OCI-LY7 (cell line): Measurements from ENCODE around the gene YBX2. TPM values are rescaled to one million over a fixed set of nuclear protein-coding genes. Genes with fewer than 3 reads are reported as not detected.
"Not testable (repeated sequence)": the region's sequence is repeated elsewhere in the genome, so short reads cannot be mapped to it uniquely, and the experiment has no call there.

ENCODE experiments used
- BruUV-seq: library from RNA; stranded (reverse); fragments of 400-500 nt; replicated peaks from 2 replicates; lab custom pipeline; 2021; lab: Mats Ljungman, UMichigan
- CTCF ChIA-PET: fragments of 300-600 bp; sonication (Branson Sonifier 250); formaldehyde crosslinking; loops from one replicate; lab custom pipeline; 2022; ENCODE audit warnings: antibody characterized with exemption; ENCODE audit not compliant: unreplicated experiment; lab: Charles Lee
- POLR2A ChIA-PET: fragments of 300-600 bp; sonication (Branson Sonifier 250); formaldehyde crosslinking; loops from one replicate; lab custom pipeline; 2022; ENCODE audit warnings: antibody characterized with exemption; lab: Charles Lee
- DNase-seq: peaks from one replicate; pipeline ENCODE4 v3.0.0-alpha.2; 2015; ENCODE audit warnings: low spot score
- H2AFZ ChIP-seq: fragments of 200-600 bp; sonication (generic), shearing (Covaris generic); 2 replicates; pipeline ENCODE4 v1.6.1; 2014; ENCODE audit warnings: mild to moderate bottlenecking, antibody characterized with exemption, low read length, moderate library complexity
- H3K27ac ChIP-seq: fragments of 200-600 bp; sonication (generic); 2 replicates; pipeline ENCODE4 v1.5.1; 2014; ENCODE audit warnings: mixed run types, low read depth, mild to moderate bottlenecking, moderate library complexity, low read length, inconsistent platforms; ENCODE audit not compliant: poor library complexity, severe bottlenecking
- H3K36me3 ChIP-seq: fragments of 200-600 bp; sonication (generic); 2 replicates; pipeline ENCODE4 v1.6.1; 2014; ENCODE audit warnings: mild to moderate bottlenecking, antibody characterized with exemption, low read length, moderate library complexity, mixed read lengths; ENCODE audit not compliant: insufficient read depth
- H3K4me1 ChIP-seq: fragments of 200-600 bp; sonication (generic); 2 replicates; pipeline ENCODE4 v1.5.1; 2014; ENCODE audit warnings: mild to moderate bottlenecking, low read length; ENCODE audit not compliant: insufficient read depth, poor library complexity, severe bottlenecking
- H3K4me2 ChIP-seq: fragments of 200-600 bp; sonication (generic); 2 replicates; pipeline ENCODE4 v1.6.1; 2014; ENCODE audit warnings: mild to moderate bottlenecking, low read length
- H3K4me3 ChIP-seq: fragments of 200-600 bp; sonication (generic); 2 replicates; pipeline ENCODE4 v1.5.1; 2014; ENCODE audit warnings: mild to moderate bottlenecking, low read depth, low read length; ENCODE audit not compliant: poor library complexity, severe bottlenecking
- H3K79me2 ChIP-seq: fragments of 200-600 bp; sonication (generic); 2 replicates; pipeline ENCODE4 v1.6.1; 2016; ENCODE audit warnings: low read depth, mild to moderate bottlenecking, low read length, moderate library complexity, mixed read lengths; ENCODE audit not compliant: insufficient read depth
- H3K9me2 ChIP-seq: fragments of 200-600 bp; sonication (generic); 2 replicates; pipeline ENCODE4 v1.6.1; 2016; ENCODE audit warnings: mild to moderate bottlenecking, low read length, mixed read lengths; ENCODE audit not compliant: insufficient read depth
- H3K9me3 ChIP-seq: fragments of 200-600 bp; sonication (generic); 2 replicates; pipeline ENCODE4 v1.6.1; 2014; ENCODE audit warnings: mild to moderate bottlenecking, mixed run types, low read length, mixed read lengths
- H4K20me1 ChIP-seq: fragments of 200-600 bp; sonication (generic); 2 replicates; pipeline ENCODE4 v1.6.1; 2014; ENCODE audit warnings: mild to moderate bottlenecking, antibody characterized with exemption, low read length, moderate library complexity, mixed read lengths; ENCODE audit not compliant: insufficient read depth
- CTCF ChIP-seq: fragments of 200-600 bp; sonication (generic); conservative IDR thresholded peaks from 2 replicates; pipeline ENCODE4 v1.5.1; 2014; ENCODE audit warnings: mild to moderate bottlenecking, antibody characterized with exemption, low read length, moderate library complexity, mixed read lengths
- EZH2phosphoT487 ChIP-seq: fragments of 200-600 bp; sonication (generic); IDR thresholded peaks from 2 replicates; pipeline ENCODE4 v1.6.1; 2018; ENCODE audit warnings: low read depth, borderline replicate concordance, mild to moderate bottlenecking, mixed run types, antibody characterized with exemption, low read length, moderate library complexity, mixed read lengths
- intact Hi-C: fragments of 100-400 bp; cut with micrococcal nuclease; formaldehyde crosslinking; loops from one replicate; pipeline ENCODE4 v1.10.0; 2022; ENCODE audit not compliant: unreplicated experiment
- total RNA-seq, 2 experiments: library from RNA; depleted of rRNA in 1 of 2; stranded (reverse); fragments of >200 nt in 1 of 2; shearing (Covaris generic) in 1 of 2; gene quantifications; 2 replicates each; pipeline ENCODE4 v1.2.3, GENCODE V29; 2014 to 2022

Gene YBX2
- total RNA-seq, 2 experiments from 2014 or later, result 6.7 to 9.8 TPM

GRCh38 chr17:7249214-7249613 is 45.2 kb downstream of the YBX2 start:
- no peak overlapping the region for H2AFZ ChIP-seq
- peaks cover 26% of the 10 kb centered on the region for H3K4me1 ChIP-seq
- H3K4me3 ChIP-seq, result peak overlapping the region; percentile 83
- H3K9me3 ChIP-seq, result no peaks in the 10 kb centered on the region
- no peak for DNase-seq
- H4K20me1 ChIP-seq, result peaks cover 18% of the 10 kb centered on the region
- ChIA-PET POLR2A (interaction anchor here (0.7 kb wide), 1 partner anchor 9 kb away, joined by 3 read pairs; no protein-coding TSS in a partner anchor), CTCF (no interaction called here)
- H3K79me2 ChIP-seq, result peaks cover 71% of the 10 kb centered on the region
- no peak for TF ChIP-seq CTCF
- TF ChIP-seq EZH2phosphoT487, result no peak
- intact Hi-C loops, result no loop called here
- H3K4me2 ChIP-seq, result peak overlapping the region; percentile 100
- no peak overlapping the region for H3K27ac ChIP-seq
- peaks cover 49% of the 10 kb centered on the region for H3K36me3 ChIP-seq
- H3K9me2 ChIP-seq, result no peaks in the 10 kb centered on the region
- no TSS peak for BruUV-seq

- no TSS peak for BruUV-seq
- peaks cover 26% of the 10 kb centered on the region for H3K4me1 ChIP-seq
- TF ChIP-seq CTCF (no peak), EZH2phosphoT487 (no peak)
- H3K4me2 ChIP-seq, result peak overlapping the region; percentile 100
- no peak overlapping the region for H2AFZ ChIP-seq
- peaks cover 50% of the 10 kb centered on the region for H3K36me3 ChIP-seq
- POLR2A ChIA-PET, result interaction anchor here (0.7 kb wide), 1 partner anchor 9 kb away, joined by 3 read pairs; no protein-coding TSS in a partner anchor
- peaks cover 18% of the 10 kb centered on the region for H4K20me1 ChIP-seq
- peak overlapping the region; percentile 83 for H3K4me3 ChIP-seq
- no peak for DNase-seq
- intact Hi-C loops, result no loop called here
- H3K9me2 ChIP-seq, result no peaks in the 10 kb centered on the region
- H3K27ac ChIP-seq, result no peak overlapping the region
- H3K9me3 ChIP-seq, result no peaks in the 10 kb centered on the region
- CTCF ChIA-PET, result no interaction called here
- H3K79me2 ChIP-seq, result peaks cover 67% of the 10 kb centered on the region
These were observed 45.6 kb downstream of the YBX2 start for GRCh38 chr17:7248796-7249195.

GRCh38 chr17:7246779-7247178 is 47.7 kb downstream of the YBX2 start:
- no peak overlapping the region for H2AFZ ChIP-seq
- no peak overlapping the region for H3K4me2 ChIP-seq
- H4K20me1 ChIP-seq, result peaks cover 18% of the 10 kb centered on the region
- DNase-seq, result no peak
- H3K27ac ChIP-seq, result no peak overlapping the region
- peaks cover 30% of the 10 kb centered on the region for H3K4me1 ChIP-seq
- no peaks in the 10 kb centered on the region for H3K9me3 ChIP-seq
- intact Hi-C loops, result no loop called here
- peaks cover 57% of the 10 kb centered on the region for H3K79me2 ChIP-seq
- TF ChIP-seq CTCF (no peak), EZH2phosphoT487 (no peak)
- H3K36me3 ChIP-seq, result peaks cover 62% of the 10 kb centered on the region
- BruUV-seq, result no TSS peak
- CTCF ChIA-PET, result no interaction called here
- no peak overlapping the region for H3K4me3 ChIP-seq
- POLR2A ChIA-PET, result no interaction called here
- H3K9me2 ChIP-seq, result no peaks in the 10 kb centered on the region

GRCh38 chr17:7243838-7244237 is 50.6 kb downstream of the YBX2 start:
- POLR2A ChIA-PET, H3K4me3 ChIP-seq, DNase-seq, H4K20me1 ChIP-seq, H3K9me3 ChIP-seq, H3K9me2 ChIP-seq, CTCF ChIA-PET, H3K27ac ChIP-seq, H3K4me2 ChIP-seq, H2AFZ ChIP-seq: not testable (repeated sequence)
- TSS peak; percentile 83 for BruUV-seq
- peaks cover 67% of the 10 kb centered on the region for H3K36me3 ChIP-seq
- peaks cover 33% of the 10 kb centered on the region for H3K4me1 ChIP-seq
- intact Hi-C loops, result loop anchor here (5.0 kb wide), 1 partner anchor 328 kb away; no protein-coding TSS in a partner anchor
- peaks cover 39% of the 10 kb centered on the region for H3K79me2 ChIP-seq
